ENCODE results near the gene SLC12A8. TPM values are rescaled to one million over a fixed set of nuclear protein-coding genes. Genes with fewer than 3 reads are reported as not detected.

Gene SLC12A8
- total and polyA plus RNA-seq, 2 donors (not counting 1 experiment from before 2014, with no cell fraction given), result 0.57 to 1.1 TPM

DNA sequence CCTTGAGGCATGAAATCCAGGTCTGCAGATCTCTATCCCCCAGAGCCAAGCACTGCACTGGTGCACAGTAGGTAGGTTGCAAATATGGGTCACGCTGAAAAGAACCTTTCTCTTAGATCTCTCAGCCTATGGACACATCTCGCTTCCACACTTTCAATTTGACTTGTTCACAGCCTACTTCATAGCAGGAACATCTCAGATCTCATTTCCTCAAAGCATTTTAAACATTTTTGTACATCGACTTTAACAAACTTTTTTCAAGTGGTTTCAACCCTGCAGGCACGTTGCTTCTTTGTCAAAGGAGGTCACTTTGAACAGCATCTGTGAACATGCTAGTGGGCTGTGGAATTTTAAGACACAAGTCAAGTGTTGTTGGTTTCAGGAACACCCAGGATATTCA is 76.0 kb downstream of the SLC12A8 start:
- no peak overlapping the region for H3K4me2 ChIP-seq (replicated peaks; ENCODE audit: low read depth, low read length, poor library complexity, severe bottlenecking)
- peaks cover 0 to 4% (median 0%) of the 10 kb centered on the region in 3 donors for H3K9me3 ChIP-seq (ENCODE audit: control extremely low read depth in 1 of 3, control insufficient read depth in 2 of 3, insufficient read depth in 1 of 3, low read length in 2 of 3)
- H3K36me3 ChIP-seq (replicated peaks in 1 of 2; ENCODE audit: control extremely low read depth in 1 of 2, control insufficient read depth in 1 of 2, extremely low read depth in 1 of 2, insufficient read depth in 2 of 2, low read length in 1 of 2), result no peaks in the 10 kb centered on the region
- CTCF ChIA-PET, result no interaction called here
- no peak overlapping the region for H3K27ac ChIP-seq (ENCODE audit: low read length in 2 of 2)
- Mint-ChIP-seq H3K4me3 (no peak overlapping the region), H3K27me3 (no peaks in the 10 kb centered on the region), H3K4me1 (peaks cover 39% of the 10 kb centered on the region), H3K27ac (no peak overlapping the region), H3K9me3 (ENCODE audit: insufficient read depth) (no peaks in the 10 kb centered on the region)
- H4K20me1 ChIP-seq (ENCODE audit: control insufficient read depth, insufficient read depth, low read length, poor library complexity, severe bottlenecking), result no peaks in the 10 kb centered on the region
- DNase-seq (no peak), ATAC-seq (ENCODE audit: low read depth) (no peak)
- no peak overlapping the region for H3K9ac ChIP-seq (ENCODE audit: low read length)
- H3K79me2 ChIP-seq (ENCODE audit: control insufficient read depth, insufficient read depth, low read length), result no peaks in the 10 kb centered on the region
- no peak for TF ChIP-seq EZH2 (IDR thresholded peaks at IDR 0.05; ENCODE audit: borderline replicate concordance, insufficient read depth, low read depth, low read length, poor library complexity, severe bottlenecking)
- TF ChIP-seq, protein P1, sequence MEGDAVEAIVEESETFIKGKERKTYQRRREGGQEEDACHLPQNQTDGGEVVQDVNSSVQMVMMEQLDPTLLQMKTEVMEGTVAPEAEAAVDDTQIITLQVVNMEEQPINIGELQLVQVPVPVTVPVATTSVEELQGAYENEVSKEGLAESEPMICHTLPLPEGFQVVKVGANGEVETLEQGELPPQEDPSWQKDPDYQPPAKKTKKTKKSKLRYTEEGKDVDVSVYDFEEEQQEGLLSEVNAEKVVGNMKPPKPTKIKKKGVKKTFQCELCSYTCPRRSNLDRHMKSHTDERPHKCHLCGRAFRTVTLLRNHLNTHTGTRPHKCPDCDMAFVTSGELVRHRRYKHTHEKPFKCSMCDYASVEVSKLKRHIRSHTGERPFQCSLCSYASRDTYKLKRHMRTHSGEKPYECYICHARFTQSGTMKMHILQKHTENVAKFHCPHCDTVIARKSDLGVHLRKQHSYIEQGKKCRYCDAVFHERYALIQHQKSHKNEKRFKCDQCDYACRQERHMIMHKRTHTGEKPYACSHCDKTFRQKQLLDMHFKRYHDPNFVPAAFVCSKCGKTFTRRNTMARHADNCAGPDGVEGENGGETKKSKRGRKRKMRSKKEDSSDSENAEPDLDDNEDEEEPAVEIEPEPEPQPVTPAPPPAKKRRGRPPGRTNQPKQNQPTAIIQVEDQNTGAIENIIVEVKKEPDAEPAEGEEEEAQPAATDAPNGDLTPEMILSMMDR (IDR thresholded peaks at IDR 0.05), result no peak
- POLR2A ChIA-PET, result no interaction called here
- intact Hi-C loops (cut with micrococcal nuclease), result no loop called here
- H3K4me3 ChIP-seq (ENCODE audit: control extremely low read depth in 1 of 5, extremely low read depth in 1 of 5, insufficient read depth in 1 of 5, low read depth in 2 of 5, low read length in 4 of 5), result no peak overlapping the region
- H2AFZ ChIP-seq (ENCODE audit: insufficient read depth, low read depth, low read length, poor library complexity, severe bottlenecking), result no peak overlapping the region
- 64% methylated on average over 3 of the region's 4 CpGs for WGBS (ENCODE audit: insufficient coverage)
- H3K27me3 ChIP-seq (replicated peaks in 1 of 4; ENCODE audit: control extremely low read depth in 1 of 4, control insufficient read depth in 3 of 4, insufficient read depth in 4 of 4, low read length in 3 of 4), result no peaks in the 10 kb centered on the region
- peaks cover 17 to 53% of the 10 kb centered on the region in 2 donors for H3K4me1 ChIP-seq (ENCODE audit: control insufficient read depth in 2 of 2, insufficient read depth in 2 of 2, low read length in 2 of 2)

- DNase-seq (no peak), ATAC-seq (ENCODE audit: low read depth) (no peak)
- Histone ChIP-seq H3K9me3 (ENCODE audit: control extremely low read depth in 1 of 3, control insufficient read depth in 2 of 3, insufficient read depth in 1 of 3, low read length in 2 of 3) (no peaks in the 10 kb centered on the region), H3K9ac (ENCODE audit: low read length) (no peak overlapping the region), H3K79me2 (ENCODE audit: control insufficient read depth, insufficient read depth, low read length) (no peaks in the 10 kb centered on the region), H2AFZ (ENCODE audit: insufficient read depth, low read depth, low read length, poor library complexity, severe bottlenecking) (no peak overlapping the region), H3K4me2 (replicated peaks; ENCODE audit: low read depth, low read length, poor library complexity, severe bottlenecking) (no peak overlapping the region), H3K36me3 (replicated peaks in 1 of 2; ENCODE audit: control extremely low read depth in 1 of 2, control insufficient read depth in 1 of 2, extremely low read depth in 1 of 2, insufficient read depth in 2 of 2, low read length in 1 of 2) (no peaks in the 10 kb centered on the region), H3K4me1 (ENCODE audit: control insufficient read depth in 2 of 2, insufficient read depth in 2 of 2, low read length in 2 of 2) (peaks cover 12 to 49% of the 10 kb centered on the region in 2 donors), H4K20me1 (ENCODE audit: control insufficient read depth, insufficient read depth, low read length, poor library complexity, severe bottlenecking) (no peaks in the 10 kb centered on the region), H3K27ac (ENCODE audit: low read length in 2 of 2) (no peak overlapping the region), H3K4me3 (ENCODE audit: control extremely low read depth in 1 of 5, extremely low read depth in 1 of 5, insufficient read depth in 1 of 5, low read depth in 2 of 5, low read length in 4 of 5) (no peak overlapping the region), H3K27me3 (replicated peaks in 1 of 4; ENCODE audit: control extremely low read depth in 1 of 4, control insufficient read depth in 3 of 4, insufficient read depth in 4 of 4, low read length in 3 of 4) (no peaks in the 10 kb centered on the region)
- H3K4me1 Mint-ChIP-seq, result peaks cover 36% of the 10 kb centered on the region
- TF ChIP-seq, protein P1 (IDR thresholded peaks at IDR 0.05), result no peak
- TF ChIP-seq EZH2 (IDR thresholded peaks at IDR 0.05; ENCODE audit: borderline replicate concordance, insufficient read depth, low read depth, low read length, poor library complexity, severe bottlenecking), result no peak
- intact Hi-C loops (cut with micrococcal nuclease), result no loop called here
- no peak overlapping the region for H3K4me3 Mint-ChIP-seq
- H3K9me3 Mint-ChIP-seq (ENCODE audit: insufficient read depth), result no peaks in the 10 kb centered on the region
- ChIA-PET CTCF (no interaction called here), POLR2A (no interaction called here)
- 100% methylated on average over 3 of the region's 6 CpGs for WGBS (ENCODE audit: insufficient coverage)
- H3K27me3 Mint-ChIP-seq, result no peaks in the 10 kb centered on the region
- H3K27ac Mint-ChIP-seq, result no peak overlapping the region
These were observed 77.6 kb downstream of the SLC12A8 start for GRCh38 chr3:125134952-125135351.

Data from B cell (primary cell).